Esophagus muscularis mucosa (tissue), 4 donors: ENCODE data around the gene DPYSL3.

Experiments used
- EP300 ChIP-seq: sonication (generic); formaldehyde crosslinking; IDR thresholded peaks from one replicate; pipeline ENCODE4 v1.6.1; 2017; ENCODE audit warnings: antibody characterized with exemption
- POLR2A ChIP-seq: fragments of 450-650 bp; IDR thresholded peaks from one replicate; pipeline ENCODE4 v1.6.1; 2017; ENCODE audit warnings: antibody characterized with exemption, moderate library complexity, mild to moderate bottlenecking, low read depth
- POLR2AphosphoS5 ChIP-seq, 2 donors: sonication (generic); formaldehyde crosslinking; IDR thresholded peaks; one replicate each; pipeline ENCODE4 v1.6.1; 2017; ENCODE audit warnings: antibody characterized with exemption in 2 of 2
- TF ChIP-seq, protein P1 (sequence below), 3 experiments: fragments of 200-600 bp in 2 of 3; fragments of 450-650 bp in 1 of 3; sonication (generic) in 2 of 3; IDR thresholded peaks; one replicate each; pipeline ENCODE4 v1.5.1; 2017 to 2019; ENCODE audit warnings: antibody characterized with exemption in 3 of 3, mild to moderate bottlenecking in 2 of 3, moderate library complexity in 1 of 3

DNA sequence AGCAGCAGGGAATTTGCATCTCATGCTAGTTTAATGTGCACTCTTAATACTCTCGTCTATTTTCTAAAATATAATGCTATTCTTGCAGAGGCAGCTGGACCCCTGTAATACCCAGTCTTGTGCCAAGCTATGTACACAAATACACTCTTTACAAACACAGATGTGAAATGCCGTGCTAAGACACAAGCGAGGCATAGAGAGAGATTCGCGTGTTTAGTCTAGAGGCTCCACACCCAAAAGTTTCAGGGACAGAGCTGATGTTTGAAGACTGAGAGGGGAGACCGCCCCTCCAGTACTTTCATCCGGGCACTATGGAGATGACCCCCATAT lies 1.2 kb downstream of the DPYSL3 start:
- TF ChIP-seq, protein P1, sequence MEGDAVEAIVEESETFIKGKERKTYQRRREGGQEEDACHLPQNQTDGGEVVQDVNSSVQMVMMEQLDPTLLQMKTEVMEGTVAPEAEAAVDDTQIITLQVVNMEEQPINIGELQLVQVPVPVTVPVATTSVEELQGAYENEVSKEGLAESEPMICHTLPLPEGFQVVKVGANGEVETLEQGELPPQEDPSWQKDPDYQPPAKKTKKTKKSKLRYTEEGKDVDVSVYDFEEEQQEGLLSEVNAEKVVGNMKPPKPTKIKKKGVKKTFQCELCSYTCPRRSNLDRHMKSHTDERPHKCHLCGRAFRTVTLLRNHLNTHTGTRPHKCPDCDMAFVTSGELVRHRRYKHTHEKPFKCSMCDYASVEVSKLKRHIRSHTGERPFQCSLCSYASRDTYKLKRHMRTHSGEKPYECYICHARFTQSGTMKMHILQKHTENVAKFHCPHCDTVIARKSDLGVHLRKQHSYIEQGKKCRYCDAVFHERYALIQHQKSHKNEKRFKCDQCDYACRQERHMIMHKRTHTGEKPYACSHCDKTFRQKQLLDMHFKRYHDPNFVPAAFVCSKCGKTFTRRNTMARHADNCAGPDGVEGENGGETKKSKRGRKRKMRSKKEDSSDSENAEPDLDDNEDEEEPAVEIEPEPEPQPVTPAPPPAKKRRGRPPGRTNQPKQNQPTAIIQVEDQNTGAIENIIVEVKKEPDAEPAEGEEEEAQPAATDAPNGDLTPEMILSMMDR (IDR thresholded peaks at IDR 0.05) = no peak
- no peak for TF ChIP-seq EP300
- no peak for TF ChIP-seq POLR2AphosphoS5 (IDR thresholded peaks at IDR 0.05)
- TF ChIP-seq POLR2A = no peak
